GM18520 (cell line): ENCODE results near the gene OLFML3.

Experiments
- ATAC-seq: cut with Tn5 transposase; IDR thresholded peaks from one replicate; pipeline ENCODE4 v1.9.1; 2021; ENCODE audit not compliant: unreplicated experiment

Gene OLFML3

DNA sequence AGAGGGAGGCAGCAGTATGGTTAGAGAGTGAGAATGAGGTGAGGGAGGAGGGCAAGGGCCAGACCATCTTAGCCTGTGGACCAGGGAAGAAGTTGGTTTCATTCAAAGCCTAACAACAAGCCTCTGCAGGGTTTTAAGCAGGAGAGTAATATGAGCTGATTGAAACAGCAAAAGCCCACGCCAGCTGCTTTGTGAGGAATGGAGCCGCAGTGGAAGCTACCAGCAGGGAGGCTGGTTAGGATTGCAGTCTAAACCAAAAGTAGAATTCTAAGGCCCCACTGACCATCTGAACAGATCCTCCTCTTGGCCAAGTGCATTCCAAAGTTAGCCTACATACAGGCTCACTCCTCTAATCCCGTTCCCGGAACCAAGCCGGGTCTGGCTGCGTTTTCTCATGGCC, 44.8 kb downstream of the OLFML3 start:
- ATAC-seq: no peak

DNA sequence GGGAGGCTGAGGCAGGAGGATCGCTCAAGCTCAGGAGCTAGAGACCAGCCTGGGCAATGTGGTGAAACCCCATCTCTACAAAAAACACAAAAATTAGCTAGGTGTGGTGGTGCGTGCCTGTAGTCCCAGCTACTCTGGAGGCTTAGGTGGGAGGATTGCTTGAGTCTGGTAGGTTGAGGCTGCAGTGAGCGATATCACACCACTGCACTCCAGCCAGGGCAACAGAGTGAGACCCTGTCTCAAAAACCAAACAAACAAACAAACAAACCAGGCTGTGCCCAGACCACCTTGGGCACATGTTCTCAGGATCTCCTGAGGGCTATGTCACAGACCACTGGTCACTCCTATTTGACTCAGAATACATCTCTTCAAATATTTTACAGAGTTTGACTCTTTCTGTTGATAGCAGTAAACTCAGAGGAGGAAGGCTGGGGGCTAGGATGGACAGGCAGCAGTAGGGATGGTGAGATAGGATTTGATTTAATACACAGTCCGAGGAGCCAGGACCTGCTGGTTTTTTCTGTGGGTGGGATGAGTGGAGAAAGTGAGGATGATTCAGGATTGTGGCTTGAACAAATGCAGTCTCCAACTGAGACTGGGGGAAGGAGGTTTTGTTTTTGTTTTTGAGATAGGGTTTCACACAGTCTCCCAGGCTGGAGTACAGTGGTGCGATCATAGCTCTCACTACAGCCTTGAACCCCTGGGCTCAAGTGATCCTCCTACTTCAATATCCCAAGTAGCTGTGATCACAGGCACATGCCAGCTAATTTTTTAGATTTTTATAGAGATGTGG, 46.5 kb downstream of the OLFML3 start:
- ATAC-seq: no peak

- ATAC-seq: no peak
Observed at GRCh38 chr1:114026797-114027196, 47.5 kb downstream of the OLFML3 start.
